PC-9 (cell line): Measurements from ENCODE around the gene EPHA7. TPM values are rescaled to one million over a fixed set of nuclear protein-coding genes. Genes with fewer than 3 reads are reported as not detected.

Experiments used
- BruUV-seq: library from RNA; stranded (reverse); fragments of 400-500 nt; replicated peaks from 2 replicates; lab custom pipeline; 2021; lab: Mats Ljungman, UMichigan
- CTCF ChIA-PET: fragments of 300-600 bp; sonication (Branson Sonifier 250); formaldehyde crosslinking; loops from one replicate; lab custom pipeline; 2022; ENCODE audit warnings: antibody characterized with exemption; lab: Charles Lee
- POLR2A ChIA-PET: fragments of 300-600 bp; sonication (Branson Sonifier 250); formaldehyde crosslinking; loops from one replicate; lab custom pipeline; 2022; ENCODE audit warnings: antibody characterized with exemption; ENCODE audit not compliant: unreplicated experiment; lab: Charles Lee
- DNase-seq, 2 experiments: peaks; one replicate each; pipeline versions ENCODE4 v3.0.0 to v3.0.0-alpha.2; 2015 to 2022; ENCODE audit warnings: mixed read lengths in 1 of 2
- H2AFZ ChIP-seq: fragments of 200-600 bp; sonication (generic); 2 replicates; pipeline ENCODE4 v1.8.1; 2017; ENCODE audit warnings: antibody characterized with exemption
- H3F3A ChIP-seq: fragments of 200-600 bp; sonication (generic); 2 replicates; pipeline ENCODE4 v1.8.1; 2017; ENCODE audit warnings: antibody characterized with exemption, mild to moderate bottlenecking, low read depth; ENCODE audit not compliant: insufficient read depth
- H3K27ac ChIP-seq: fragments of 200-600 bp; sonication (generic); 2 replicates; pipeline ENCODE4 v1.6.1; 2016; ENCODE audit warnings: mixed run types
- H3K27me3 ChIP-seq: fragments of 200-600 bp; sonication (generic); 2 replicates; pipeline ENCODE4 v1.6.1; 2016; ENCODE audit warnings: low read depth, mixed run types; ENCODE audit not compliant: insufficient read depth
- H3K36me3 ChIP-seq: fragments of 200-600 bp; sonication (generic); 2 replicates; pipeline ENCODE4 v1.6.1; 2016; ENCODE audit warnings: low read depth, mixed run types
- H3K4me1 ChIP-seq: fragments of 200-600 bp; sonication (generic); replicated peaks from 2 replicates; pipeline ENCODE4 v1.6.1; 2016; ENCODE audit warnings: mixed run types; ENCODE audit not compliant: insufficient read depth
- H3K4me2 ChIP-seq: fragments of 200-600 bp; sonication (generic); 2 replicates; pipeline ENCODE4 v1.6.1; 2017; ENCODE audit warnings: mixed run types
- H3K4me3 ChIP-seq: fragments of 200-600 bp; sonication (generic); 2 replicates; pipeline ENCODE4 v1.6.1; 2016; ENCODE audit warnings: mixed run types
- H3K79me2 ChIP-seq: fragments of 200-600 bp; sonication (generic); 2 replicates; pipeline ENCODE4 v1.6.1; 2017; ENCODE audit warnings: low read depth, mixed run types
- H3K9me2 ChIP-seq: fragments of 200-600 bp; sonication (generic); 2 replicates; pipeline ENCODE4 v1.8.1; 2017; ENCODE audit warnings: mild to moderate bottlenecking; ENCODE audit not compliant: insufficient read depth
- H3K9me3 ChIP-seq: fragments of 200-600 bp; sonication (generic); 2 replicates; pipeline ENCODE4 v1.8.1; 2016; ENCODE audit warnings: low read depth; ENCODE audit not compliant: insufficient read depth
- H4K20me1 ChIP-seq: fragments of 200-600 bp; sonication (generic); 2 replicates; pipeline ENCODE4 v1.8.1; 2017; ENCODE audit not compliant: insufficient read depth
- EZH2 ChIP-seq: fragments of 200-600 bp; sonication (generic); IDR thresholded peaks from 2 replicates; pipeline ENCODE4 v1.8.0; 2017; ENCODE audit warnings: antibody characterized with exemption, low read depth
- intact Hi-C: fragments of 100-400 bp; cut with micrococcal nuclease; formaldehyde crosslinking; loops from one replicate; pipeline ENCODE4 v1.10.0; 2022; ENCODE audit not compliant: unreplicated experiment
- total RNA-seq: library from RNA; stranded (reverse); gene quantifications from 2 replicates; pipeline ENCODE4 v1.2.3, GENCODE V29; 2021
- TF ChIP-seq, protein P1 (sequence below): fragments of 200-600 bp; sonication (generic); conservative IDR thresholded peaks from 2 replicates; pipeline ENCODE4 v1.6.1; 2017; ENCODE audit warnings: mixed run types, antibody characterized with exemption, mild to moderate bottlenecking, moderate library complexity

The EPHA7 gene
- total RNA-seq, 1 experiment from 2014 or later: 0.57 TPM

GRCh38 chr6:93235775-93236174 is 183.6 kb downstream of the EPHA7 start:
- Histone ChIP-seq H3F3A (no peaks in the 10 kb centered on the region), H3K27me3 (no peaks in the 10 kb centered on the region), H3K27ac (no peak overlapping the region), H3K9me3 (no peaks in the 10 kb centered on the region), H3K36me3 (no peaks in the 10 kb centered on the region), H2AFZ (no peak overlapping the region), H3K79me2 (no peaks in the 10 kb centered on the region), H3K9me2 (no peaks in the 10 kb centered on the region), H3K4me3 (no peak overlapping the region), H3K4me1 (no peaks in the 10 kb centered on the region), H4K20me1 (no peaks in the 10 kb centered on the region), H3K4me2 (no peak overlapping the region)
- ChIA-PET CTCF (no interaction called here), POLR2A (no interaction called here)
- BruUV-seq: no TSS peak
- intact Hi-C loops: no loop called here
- no peak for DNase-seq
- TF ChIP-seq, protein P1, sequence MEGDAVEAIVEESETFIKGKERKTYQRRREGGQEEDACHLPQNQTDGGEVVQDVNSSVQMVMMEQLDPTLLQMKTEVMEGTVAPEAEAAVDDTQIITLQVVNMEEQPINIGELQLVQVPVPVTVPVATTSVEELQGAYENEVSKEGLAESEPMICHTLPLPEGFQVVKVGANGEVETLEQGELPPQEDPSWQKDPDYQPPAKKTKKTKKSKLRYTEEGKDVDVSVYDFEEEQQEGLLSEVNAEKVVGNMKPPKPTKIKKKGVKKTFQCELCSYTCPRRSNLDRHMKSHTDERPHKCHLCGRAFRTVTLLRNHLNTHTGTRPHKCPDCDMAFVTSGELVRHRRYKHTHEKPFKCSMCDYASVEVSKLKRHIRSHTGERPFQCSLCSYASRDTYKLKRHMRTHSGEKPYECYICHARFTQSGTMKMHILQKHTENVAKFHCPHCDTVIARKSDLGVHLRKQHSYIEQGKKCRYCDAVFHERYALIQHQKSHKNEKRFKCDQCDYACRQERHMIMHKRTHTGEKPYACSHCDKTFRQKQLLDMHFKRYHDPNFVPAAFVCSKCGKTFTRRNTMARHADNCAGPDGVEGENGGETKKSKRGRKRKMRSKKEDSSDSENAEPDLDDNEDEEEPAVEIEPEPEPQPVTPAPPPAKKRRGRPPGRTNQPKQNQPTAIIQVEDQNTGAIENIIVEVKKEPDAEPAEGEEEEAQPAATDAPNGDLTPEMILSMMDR: no peak
- no peak for TF ChIP-seq EZH2

DNA sequence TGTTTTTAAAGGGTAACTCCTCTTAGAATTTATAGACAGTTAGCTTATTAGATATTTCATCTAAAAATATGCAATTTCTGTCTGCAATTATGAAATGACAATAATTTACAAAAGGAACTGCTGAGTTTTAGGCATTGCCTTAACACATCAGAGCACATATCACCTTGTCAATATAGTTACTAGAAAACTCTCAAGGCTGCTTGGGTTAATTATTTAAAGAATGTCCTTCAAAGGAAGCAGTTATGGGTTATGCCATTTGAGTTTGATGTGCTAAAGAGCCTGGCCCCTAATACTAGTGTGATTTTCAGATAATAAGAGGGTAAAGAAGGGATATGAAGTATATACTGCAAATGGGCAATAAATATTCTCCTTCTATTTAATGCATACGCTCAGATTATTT is 192.5 kb downstream of the EPHA7 start:
- Histone ChIP-seq H3K9me2 (no peaks in the 10 kb centered on the region), H3K36me3 (no peaks in the 10 kb centered on the region), H3K9me3 (no peaks in the 10 kb centered on the region), H4K20me1 (no peaks in the 10 kb centered on the region), H3K27ac (no peak overlapping the region), H3K27me3 (no peaks in the 10 kb centered on the region), H3K4me3 (no peak overlapping the region), H3K79me2 (no peaks in the 10 kb centered on the region), H3K4me2 (no peak overlapping the region), H2AFZ (no peak overlapping the region), H3K4me1 (no peaks in the 10 kb centered on the region), H3F3A (no peaks in the 10 kb centered on the region)
- CTCF ChIA-PET: no interaction called here
- POLR2A ChIA-PET: no interaction called here
- intact Hi-C loops: no loop called here
- no TSS peak for BruUV-seq
- DNase-seq: no peak
- TF ChIP-seq, protein P1: no peak
- no peak for TF ChIP-seq EZH2

- no peaks in the 10 kb centered on the region for H3K4me1 ChIP-seq
- H2AFZ ChIP-seq: no peak overlapping the region
- ChIA-PET CTCF (no interaction called here), POLR2A (no interaction called here)
- no peak overlapping the region for H3K27ac ChIP-seq
- H3K79me2 ChIP-seq: no peaks in the 10 kb centered on the region
- H3K9me2 ChIP-seq: no peaks in the 10 kb centered on the region
- H3K9me3 ChIP-seq: no peaks in the 10 kb centered on the region
- H3K4me3 ChIP-seq: no peak overlapping the region
- H3K27me3 ChIP-seq: no peaks in the 10 kb centered on the region
- no TSS peak for BruUV-seq
- no peak for DNase-seq
- no peaks in the 10 kb centered on the region for H4K20me1 ChIP-seq
- no peak overlapping the region for H3K4me2 ChIP-seq
- TF ChIP-seq EZH2: no peak
- TF ChIP-seq, protein P1: no peak
- no peaks in the 10 kb centered on the region for H3F3A ChIP-seq
- no peaks in the 10 kb centered on the region for H3K36me3 ChIP-seq
- intact Hi-C loops: no loop called here
Measured at GRCh38 chr6:93222071-93222851, 197.1 kb downstream of the EPHA7 start.
